Ectodermal cell (in vitro differentiated cells): ENCODE data around the gene PSMB2.
A peak's percentile ranks its signal among the peaks of the same experiment; 100 is the strongest.
"Not testable (repeated sequence)": the region's sequence is repeated elsewhere in the genome, so short reads cannot be mapped to it uniquely, and the experiment has no call there.

Experiments used
- H3K27ac ChIP-seq: 2 replicates; pipeline ENCODE4 v1.7.0; 2013; ENCODE audit warnings: mild to moderate bottlenecking, low read depth, low read length; ENCODE audit not compliant: insufficient read depth, poor library complexity, severe bottlenecking
- H3K27me3 ChIP-seq: 2 replicates; pipeline ENCODE4 v1.7.0; 2013; ENCODE audit warnings: mild to moderate bottlenecking, low read length; ENCODE audit not compliant: insufficient read depth, control insufficient read depth, poor library complexity, severe bottlenecking
- H3K36me3 ChIP-seq: one replicate; pipeline ENCODE4 v1.7.0; 2013; ENCODE audit warnings: low read length; ENCODE audit not compliant: control insufficient read depth, insufficient read depth
- H3K4me1 ChIP-seq: one replicate; pipeline ENCODE4 v1.7.0; 2013; ENCODE audit warnings: low read length; ENCODE audit not compliant: control insufficient read depth, insufficient read depth
- H3K4me3 ChIP-seq: 2 replicates; pipeline ENCODE4 v1.7.0; 2013; ENCODE audit warnings: low read depth, low read length, control low read depth; ENCODE audit not compliant: insufficient read depth
- H3K9me3 ChIP-seq: 2 replicates; pipeline ENCODE4 v1.7.0; 2013; ENCODE audit warnings: mild to moderate bottlenecking, low read length, moderate library complexity; ENCODE audit not compliant: control insufficient read depth
- WGBS, 2 experiments: methylation state at CpG; one replicate each; pipeline ENCODE4 v1.1.7; 2013; ENCODE audit warnings: missing lambda C conversion rate in 2 of 2; 5-methylcytosine and 5-hydroxymethylcytosine counted together

Gene PSMB2

GRCh38 chr1:35587736-35588135, 53.6 kb downstream of the PSMB2 start:
- no peaks in the 10 kb centered on the region for H3K36me3 ChIP-seq
- H3K27ac ChIP-seq, result no peak overlapping the region
- H3K4me3 ChIP-seq, result no peak overlapping the region
- no peaks in the 10 kb centered on the region for H3K4me1 ChIP-seq
- 77 to 80% methylated on average over 6 of the region's 6 CpGs for WGBS, 2 experiments
- no peaks in the 10 kb centered on the region for H3K27me3 ChIP-seq
- H3K9me3 ChIP-seq, result no peaks in the 10 kb centered on the region

DNA sequence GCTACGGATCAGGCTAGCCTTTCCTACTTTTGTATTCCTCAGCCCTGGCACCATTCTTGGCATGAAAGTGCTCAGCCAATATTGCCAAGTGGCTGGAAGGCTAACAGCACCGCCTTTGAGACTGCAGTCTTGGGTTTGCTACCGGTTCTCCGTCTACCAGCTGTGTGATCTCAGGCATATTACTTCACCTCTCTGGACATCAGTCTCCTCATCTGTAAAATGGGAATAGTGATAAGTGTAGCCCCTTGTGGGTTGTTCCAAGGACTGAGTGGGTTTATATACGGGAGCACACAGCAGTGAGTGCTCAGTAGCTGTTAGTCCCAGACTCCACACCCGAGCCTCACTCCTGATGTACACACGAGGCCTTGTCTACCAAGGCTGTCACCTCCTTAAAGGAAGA, 54.5 kb downstream of the PSMB2 start:
- Histone ChIP-seq H3K27me3 (no peaks in the 10 kb centered on the region), H3K4me1 (no peaks in the 10 kb centered on the region), H3K36me3 (no peaks in the 10 kb centered on the region), H3K9me3 (no peaks in the 10 kb centered on the region), H3K4me3 (no peak overlapping the region), H3K27ac (no peak overlapping the region)
- WGBS, 2 experiments, result 85 to 93% methylated on average over 7 of the region's 7 CpGs

DNA sequence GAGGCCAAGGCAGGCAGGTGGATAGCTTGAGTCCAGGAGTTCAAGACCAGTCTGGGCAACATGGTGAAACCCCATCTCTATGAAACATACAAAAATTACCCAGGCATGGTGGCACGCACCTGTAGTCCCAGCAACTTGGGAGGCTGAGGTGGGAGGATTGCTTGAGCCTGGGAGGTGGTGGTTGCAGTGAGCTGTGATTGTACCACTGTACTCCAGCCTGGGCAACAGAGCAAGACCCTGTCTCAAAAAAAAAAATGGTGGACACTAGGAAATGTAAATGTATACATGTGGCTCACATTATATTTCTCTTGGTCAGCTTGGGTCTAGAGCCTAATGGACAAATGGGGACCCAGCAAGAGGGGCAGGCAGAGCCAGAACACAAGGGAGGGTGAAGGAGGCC, 55.5 kb downstream of the PSMB2 start:
- H3K4me3 ChIP-seq, H3K27ac ChIP-seq, H3K4me1 ChIP-seq, H3K36me3 ChIP-seq, H3K9me3 ChIP-seq, H3K27me3 ChIP-seq: not testable (repeated sequence)
- 83 to 94% methylated on average over 1 of the region's 1 CpG for WGBS, 2 experiments

DNA sequence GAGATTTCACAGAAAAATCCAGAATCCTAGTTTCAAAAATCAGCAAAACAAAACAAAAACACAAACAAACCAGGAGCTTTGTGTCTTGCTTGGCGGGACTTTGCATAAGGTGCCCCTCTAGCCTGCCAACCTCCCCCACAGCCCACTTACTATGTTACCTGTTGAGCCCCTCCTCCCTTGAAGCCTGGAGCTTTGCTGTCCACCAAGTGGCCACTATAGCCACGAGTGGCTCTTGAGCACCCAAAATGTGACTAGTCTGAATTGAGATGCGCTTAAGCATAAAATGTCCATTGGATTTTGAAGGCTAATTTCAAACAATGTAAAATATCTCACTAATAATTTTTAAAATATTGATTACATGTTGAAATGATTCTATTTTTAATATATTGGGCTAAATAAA, 56.0 kb downstream of the PSMB2 start:
- Histone ChIP-seq H3K36me3 (no peaks in the 10 kb centered on the region), H3K4me3 (no peak overlapping the region), H3K27me3 (no peaks in the 10 kb centered on the region), H3K27ac (no peak overlapping the region), H3K9me3 (no peaks in the 10 kb centered on the region), H3K4me1 (no peaks in the 10 kb centered on the region)
- WGBS, 2 experiments, result 88 to 92% methylated on average over 3 of the region's 3 CpGs

- not testable (repeated sequence) for H3K9me3 ChIP-seq, H3K4me3 ChIP-seq, H3K27ac ChIP-seq, H3K36me3 ChIP-seq, H3K4me1 ChIP-seq
- 90 to 94% methylated on average over 9 of the region's 9 CpGs for WGBS, 2 experiments
- H3K27me3 ChIP-seq, result peaks cover 30% of the 10 kb centered on the region
Measured at GRCh38 chr1:35581621-35582020, 59.7 kb downstream of the PSMB2 start.

DNA sequence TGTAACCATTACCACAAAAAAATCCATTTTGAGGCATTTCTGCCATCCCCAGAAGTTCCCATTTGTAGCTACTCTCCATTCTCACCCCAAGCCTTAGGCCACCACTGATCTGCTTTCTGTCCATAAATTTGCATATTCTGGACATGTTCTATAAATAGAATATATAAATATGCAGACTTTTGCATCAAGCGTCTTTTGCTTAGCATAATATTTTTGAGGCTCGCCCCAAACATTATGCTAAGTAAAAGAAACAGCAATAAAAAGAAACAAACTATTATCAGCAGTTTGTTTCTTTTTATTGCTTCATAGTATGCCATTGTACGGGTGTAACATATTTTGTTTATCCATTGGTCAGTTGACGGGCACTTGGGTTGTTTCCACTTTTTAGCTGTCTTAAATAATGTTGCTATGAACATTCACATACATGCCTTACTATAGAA, 60.4 kb downstream of the PSMB2 start:
- Histone ChIP-seq H3K4me3 (no peak overlapping the region), H3K36me3 (no peaks in the 10 kb centered on the region), H3K9me3 (no peaks in the 10 kb centered on the region), H3K27ac (no peak overlapping the region), H3K4me1 (no peaks in the 10 kb centered on the region), H3K27me3 (peaks cover 36% of the 10 kb centered on the region)
- WGBS, 2 experiments, result 88 to 94% methylated on average over 3 to 4 of the region's 4 CpGs

DNA sequence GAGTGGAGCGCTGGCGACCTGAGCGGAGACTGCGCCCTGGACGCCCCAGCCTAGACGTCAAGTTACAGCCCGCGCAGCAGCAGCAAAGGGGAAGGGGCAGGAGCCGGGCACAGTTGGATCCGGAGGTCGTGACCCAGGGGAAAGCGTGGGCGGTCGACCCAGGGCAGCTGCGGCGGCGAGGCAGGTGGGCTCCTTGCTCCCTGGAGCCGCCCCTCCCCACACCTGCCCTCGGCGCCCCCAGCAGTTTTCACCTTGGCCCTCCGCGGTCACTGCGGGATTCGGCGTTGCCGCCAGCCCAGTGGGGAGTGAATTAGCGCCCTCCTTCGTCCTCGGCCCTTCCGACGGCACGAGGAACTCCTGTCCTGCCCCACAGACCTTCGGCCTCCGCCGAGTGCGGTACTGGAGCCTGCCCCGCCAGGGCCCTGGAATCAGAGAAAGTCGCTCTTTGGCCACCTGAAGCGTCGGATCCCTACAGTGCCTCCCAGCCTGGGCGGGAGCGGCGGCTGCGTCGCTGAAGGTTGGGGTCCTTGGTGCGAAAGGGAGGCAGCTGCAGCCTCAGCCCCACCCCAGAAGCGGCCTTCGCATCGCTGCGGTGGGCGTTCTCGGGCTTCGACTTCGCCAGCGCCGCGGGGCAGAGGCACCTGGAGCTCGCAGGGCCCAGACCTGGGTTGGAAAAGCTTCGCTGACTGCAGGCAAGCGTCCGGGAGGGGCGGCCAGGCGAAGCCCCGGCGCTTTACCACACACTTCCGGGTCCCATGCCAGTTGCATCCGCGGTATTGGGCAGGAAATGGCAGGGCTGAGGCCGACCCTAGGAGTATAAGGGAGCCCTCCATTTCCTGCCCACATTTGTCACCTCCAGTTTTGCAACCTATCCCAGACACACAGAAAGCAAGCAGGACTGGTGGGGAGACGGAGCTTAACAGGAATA, 64.0 kb downstream of the PSMB2 start:
- 4 to 5% methylated on average over 70 of the region's 70 CpGs for WGBS, 2 experiments
- Histone ChIP-seq H3K36me3 (no peaks in the 10 kb centered on the region), H3K27ac (no peak overlapping the region), H3K9me3 (no peaks in the 10 kb centered on the region), H3K27me3 (peaks cover 73% of the 10 kb centered on the region), H3K4me3 (peak overlapping the region; percentile 27), H3K4me1 (no peaks in the 10 kb centered on the region)

- not testable (repeated sequence) for H3K27ac ChIP-seq, H3K9me3 ChIP-seq, H3K36me3 ChIP-seq, H3K4me1 ChIP-seq, H3K4me3 ChIP-seq
- peaks cover 79% of the 10 kb centered on the region for H3K27me3 ChIP-seq
- 27 to 29% methylated on average over 37 of the region's 37 CpGs for WGBS, 2 experiments
Measured at GRCh38 chr1:35576766-35577070, 64.6 kb downstream of the PSMB2 start.

DNA sequence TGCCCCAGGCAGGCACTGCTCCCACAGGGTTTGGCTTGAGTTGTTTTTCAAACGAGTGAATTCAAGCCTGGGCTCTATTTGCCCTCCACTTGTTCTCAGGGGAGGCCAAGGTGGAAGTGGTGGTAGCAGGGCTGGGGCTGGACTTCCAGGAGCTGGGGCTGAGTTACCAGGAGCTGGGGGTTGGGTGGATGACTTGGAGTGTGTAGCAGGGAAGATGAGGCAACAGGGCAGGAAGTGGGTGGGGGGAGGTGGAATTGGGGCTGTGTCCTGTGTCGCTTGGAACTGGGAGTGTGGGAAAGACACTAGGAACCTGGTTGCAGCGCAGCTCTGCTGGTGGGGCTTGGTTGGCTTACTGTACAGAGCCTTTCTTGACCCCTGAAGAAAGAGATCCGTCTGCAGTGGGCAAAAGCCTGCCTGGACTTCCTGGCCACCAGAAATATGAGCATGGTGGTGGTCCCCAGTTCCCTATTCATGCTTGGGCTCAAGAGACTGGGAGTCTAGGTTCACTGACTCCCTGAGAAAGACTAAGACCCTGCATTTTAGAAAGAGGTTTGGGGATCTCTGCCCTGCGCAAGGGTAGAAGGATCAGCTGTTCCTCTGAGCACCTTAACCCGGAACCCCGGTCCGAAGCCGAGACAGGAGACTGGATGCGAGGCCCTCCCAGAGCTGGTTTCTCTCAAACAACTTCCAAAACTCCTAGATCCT, 65.1 kb downstream of the PSMB2 start:
- no peak overlapping the region for H3K4me3 ChIP-seq
- H3K27me3 ChIP-seq, result peaks cover 84% of the 10 kb centered on the region
- no peaks in the 10 kb centered on the region for H3K36me3 ChIP-seq
- no peak overlapping the region for H3K27ac ChIP-seq
- no peaks in the 10 kb centered on the region for H3K9me3 ChIP-seq
- no peaks in the 10 kb centered on the region for H3K4me1 ChIP-seq
- 57 to 61% methylated on average over 10 of the region's 10 CpGs for WGBS, 2 experiments

GRCh38 chr1:35575416-35575958, 65.8 kb downstream of the PSMB2 start:
- Histone ChIP-seq H3K36me3 (no peaks in the 10 kb centered on the region), H3K27ac (no peak overlapping the region), H3K27me3 (peaks cover 91% of the 10 kb centered on the region), H3K4me3 (no peak overlapping the region), H3K4me1 (no peaks in the 10 kb centered on the region), H3K9me3 (no peaks in the 10 kb centered on the region)
- WGBS, 2 experiments, result 85 to 86% methylated on average over 5 of the region's 5 CpGs
